ENCODE results near the gene DCDC1.
A peak's percentile ranks its signal among the peaks of the same experiment; 100 is the strongest.
"Not testable (repeated sequence)": the region's sequence is repeated elsewhere in the genome, so short reads cannot be mapped to it uniquely, and the experiment has no call there.

DCDC1 gene

DNA sequence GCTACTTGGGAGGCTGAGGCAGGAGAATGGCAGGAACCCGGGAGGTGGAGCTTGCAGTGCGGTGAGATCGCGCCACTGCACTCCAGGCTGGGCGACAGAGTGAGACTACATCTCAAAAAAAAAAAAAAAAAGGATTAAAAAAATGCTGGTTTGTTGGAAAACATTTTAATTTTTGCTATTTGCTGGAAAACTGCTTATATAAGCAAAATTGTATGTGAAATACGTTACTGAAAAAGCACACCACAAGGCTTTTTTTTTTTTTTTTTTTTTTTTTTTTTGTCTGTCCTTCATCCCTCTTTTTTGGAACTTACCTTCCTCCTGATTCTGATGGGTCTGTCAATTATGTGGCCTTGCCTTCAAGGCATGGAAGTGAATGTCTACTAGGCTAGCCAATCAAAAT lies 40.8 kb downstream of the DCDC1 start:
- TF ChIP-seq, protein P1, sequence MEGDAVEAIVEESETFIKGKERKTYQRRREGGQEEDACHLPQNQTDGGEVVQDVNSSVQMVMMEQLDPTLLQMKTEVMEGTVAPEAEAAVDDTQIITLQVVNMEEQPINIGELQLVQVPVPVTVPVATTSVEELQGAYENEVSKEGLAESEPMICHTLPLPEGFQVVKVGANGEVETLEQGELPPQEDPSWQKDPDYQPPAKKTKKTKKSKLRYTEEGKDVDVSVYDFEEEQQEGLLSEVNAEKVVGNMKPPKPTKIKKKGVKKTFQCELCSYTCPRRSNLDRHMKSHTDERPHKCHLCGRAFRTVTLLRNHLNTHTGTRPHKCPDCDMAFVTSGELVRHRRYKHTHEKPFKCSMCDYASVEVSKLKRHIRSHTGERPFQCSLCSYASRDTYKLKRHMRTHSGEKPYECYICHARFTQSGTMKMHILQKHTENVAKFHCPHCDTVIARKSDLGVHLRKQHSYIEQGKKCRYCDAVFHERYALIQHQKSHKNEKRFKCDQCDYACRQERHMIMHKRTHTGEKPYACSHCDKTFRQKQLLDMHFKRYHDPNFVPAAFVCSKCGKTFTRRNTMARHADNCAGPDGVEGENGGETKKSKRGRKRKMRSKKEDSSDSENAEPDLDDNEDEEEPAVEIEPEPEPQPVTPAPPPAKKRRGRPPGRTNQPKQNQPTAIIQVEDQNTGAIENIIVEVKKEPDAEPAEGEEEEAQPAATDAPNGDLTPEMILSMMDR (IDR thresholded peaks at IDR 0.05; ENCODE audit: low read depth, low read length), result no peak

DNA sequence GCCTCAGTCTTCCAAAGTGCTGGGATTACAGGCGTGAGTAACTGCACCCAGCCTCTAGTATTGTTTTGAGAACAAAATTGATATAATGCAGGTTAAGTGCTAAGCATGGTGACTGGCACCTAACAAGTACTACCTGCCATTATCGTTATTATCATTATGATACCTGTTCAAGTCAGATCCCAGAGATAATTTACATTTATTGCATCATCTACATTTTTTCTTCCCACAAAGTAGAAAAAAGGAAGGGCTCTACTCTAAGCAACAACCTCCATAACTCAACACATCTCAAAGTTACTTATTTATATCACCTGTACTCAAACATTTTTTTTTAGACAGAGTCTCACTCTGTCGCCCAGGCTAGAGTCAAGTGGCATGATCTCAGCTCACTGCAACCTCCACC lies 42.1 kb downstream of the DCDC1 start:
- DNase-seq (ENCODE audit: low read depth in 2 of 2), result no peak
- no peak overlapping the region for H3K4me3 ChIP-seq (replicated peaks in 1 of 2; ENCODE audit: low read depth in 2 of 2, low read length in 2 of 2)
- TF ChIP-seq, protein P1 (IDR thresholded peaks at IDR 0.05; ENCODE audit: low read depth, low read length), result no peak

More for the DNA sequence above, 40.8 kb downstream of the DCDC1 start:
- H3K4me3 ChIP-seq (replicated peaks in 1 of 2; ENCODE audit: low read depth in 2 of 2, low read length in 2 of 2), result no peak overlapping the region
- DNase-seq (ENCODE audit: low read depth in 2 of 2), result no peak

DNA sequence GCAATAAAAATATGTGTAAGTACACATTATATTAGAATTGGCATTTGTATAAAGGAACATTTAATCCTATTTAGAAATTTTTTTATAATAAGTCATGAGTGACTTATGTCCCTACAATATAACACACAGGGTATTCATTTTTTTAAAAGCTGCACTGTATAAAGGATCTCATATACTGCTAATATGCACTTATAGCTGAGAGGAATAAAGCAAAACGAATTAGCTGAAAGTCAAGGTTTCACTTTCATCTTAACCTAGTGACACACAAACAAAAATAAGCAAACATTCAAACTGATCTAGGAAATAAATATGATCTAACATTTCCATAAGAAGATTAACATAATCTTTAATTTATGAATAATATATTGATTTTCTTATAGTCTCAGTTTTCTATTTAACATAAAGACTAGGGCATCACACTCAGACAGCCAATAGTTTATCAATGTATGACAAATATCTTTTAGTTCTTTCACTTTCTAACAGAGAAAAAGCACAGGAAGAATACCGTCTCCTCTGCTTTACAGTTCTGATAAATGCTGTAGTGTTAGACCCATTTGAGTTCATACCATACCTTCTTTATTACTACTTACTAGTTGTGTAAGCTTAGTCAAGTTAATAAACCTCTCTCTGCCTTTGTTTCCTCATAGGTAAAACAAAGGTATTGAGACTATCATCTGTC lies 42.9 kb downstream of the DCDC1 start:
- no peak for DNase-seq (ENCODE audit: low read depth in 2 of 2)
- no peak overlapping the region for H3K4me3 ChIP-seq (replicated peaks in 1 of 2; ENCODE audit: low read depth in 2 of 2, low read length in 2 of 2)
- TF ChIP-seq, protein P1 (IDR thresholded peaks at IDR 0.05; ENCODE audit: low read depth, low read length), result no peak

DNA sequence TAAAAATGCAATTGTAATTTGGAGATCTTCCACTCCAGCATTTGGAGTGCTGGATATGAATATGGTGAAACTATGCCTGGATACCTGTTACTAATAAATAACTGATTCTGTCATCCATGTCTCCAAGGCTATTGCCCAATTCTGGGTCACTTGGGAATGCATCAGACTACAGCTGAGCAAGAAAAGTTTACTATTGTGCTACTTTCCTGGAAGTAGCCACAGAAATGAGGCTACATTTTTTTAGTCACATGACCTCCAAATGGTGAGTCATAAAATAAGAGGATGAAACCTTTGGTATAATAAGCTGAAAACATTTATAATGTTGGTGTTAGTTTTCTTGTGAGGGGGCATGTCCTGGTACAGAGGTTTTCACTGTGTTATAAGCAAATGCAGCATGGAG lies 44.4 kb downstream of the DCDC1 start:
- no peak overlapping the region for H3K4me3 ChIP-seq (replicated peaks in 1 of 2; ENCODE audit: low read depth in 2 of 2, low read length in 2 of 2)
- DNase-seq (ENCODE audit: low read depth in 2 of 2), result peak; percentile 79 to 90
- TF ChIP-seq, protein P1 (IDR thresholded peaks at IDR 0.05; ENCODE audit: low read depth, low read length), result no peak

DNA sequence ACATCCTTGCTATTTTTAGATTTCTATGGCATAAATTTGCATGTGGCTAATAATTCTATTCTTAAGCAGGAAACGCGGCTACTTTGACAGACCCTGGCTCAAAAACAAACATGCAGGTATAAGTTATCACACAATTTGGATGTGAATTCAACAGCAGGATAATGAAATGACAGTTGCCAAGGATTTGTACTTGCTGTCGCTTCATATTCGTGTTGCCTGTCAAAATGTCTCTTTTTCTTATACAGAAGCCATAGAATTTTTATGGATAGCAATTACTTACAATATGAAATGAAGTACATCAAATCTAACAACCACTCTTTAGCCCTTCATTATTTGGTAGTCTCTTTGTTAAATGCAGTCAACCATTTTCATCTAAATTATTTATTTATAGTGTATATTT lies 46.4 kb downstream of the DCDC1 start:
- H3K4me3 ChIP-seq (replicated peaks in 1 of 2; ENCODE audit: low read depth in 2 of 2, low read length in 2 of 2), result no peak overlapping the region
- DNase-seq (ENCODE audit: low read depth in 2 of 2), result no peak
- TF ChIP-seq, protein P1 (IDR thresholded peaks at IDR 0.05; ENCODE audit: low read depth, low read length), result no peak

DNA sequence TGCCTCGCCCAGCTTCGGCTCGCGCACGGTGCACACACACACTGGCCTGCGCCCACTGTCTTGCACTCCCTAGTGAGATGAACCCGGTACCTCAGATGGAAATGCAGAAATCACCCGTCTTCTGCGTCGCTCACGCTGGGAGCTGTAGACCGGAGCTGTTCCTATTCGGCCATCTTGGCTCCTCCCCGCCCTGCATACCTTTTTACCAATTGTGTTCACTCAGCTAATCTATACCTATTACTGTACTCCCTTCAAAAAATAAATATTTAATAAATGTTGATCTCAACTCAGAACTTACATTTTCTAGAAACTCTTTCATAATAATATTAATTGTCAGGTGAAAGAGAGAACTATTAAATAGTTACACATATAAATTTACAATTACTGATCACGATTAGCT lies 48.0 kb downstream of the DCDC1 start:
- DNase-seq (ENCODE audit: low read depth in 2 of 2); H3K4me3 ChIP-seq (replicated peaks in 1 of 2; ENCODE audit: low read depth in 2 of 2, low read length in 2 of 2): not testable (repeated sequence)

DNA sequence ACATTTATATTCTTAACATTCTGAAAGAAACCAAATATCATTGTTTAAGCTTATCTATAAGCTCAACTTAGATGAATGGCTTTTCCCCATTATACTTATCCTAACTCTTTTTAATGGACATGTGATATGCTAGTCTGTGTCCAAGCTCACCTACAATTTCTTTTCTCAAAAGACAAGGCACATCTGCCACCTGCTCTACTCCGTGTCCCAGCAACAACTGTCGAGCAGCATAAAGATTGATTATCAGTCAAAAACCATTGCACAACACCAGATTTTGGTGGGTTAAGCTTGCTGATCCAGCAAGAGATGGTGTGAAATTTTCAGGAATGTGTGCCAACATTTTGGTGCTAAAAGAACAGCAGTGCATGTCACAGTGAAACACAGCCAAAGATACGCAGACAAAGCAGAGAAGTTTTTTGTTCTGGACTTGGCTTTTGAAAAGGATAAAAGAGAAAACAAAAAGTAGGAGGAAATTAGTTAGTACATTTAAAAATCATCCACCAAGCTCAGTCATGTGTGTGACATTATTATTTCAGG lies 65.8 kb downstream of the DCDC1 start:
- no peak for DNase-seq (ENCODE audit: low read depth in 2 of 2)
- H3K4me3 ChIP-seq (replicated peaks in 1 of 2; ENCODE audit: low read depth in 2 of 2, low read length in 2 of 2), result no peak overlapping the region
- TF ChIP-seq, protein P1 (IDR thresholded peaks at IDR 0.05; ENCODE audit: low read depth, low read length), result no peak

All from cardiac fibroblast (primary cell).